K562 (cell line): ENCODE data around the gene ZSCAN2. TPM values are rescaled to one million over a fixed set of nuclear protein-coding genes. Genes with fewer than 3 reads are reported as not detected.

Source experiments
- AFF4 ChIP-seq: sonication (generic); formaldehyde crosslinking; IDR thresholded peaks from 2 replicates; pipeline ENCODE4 v1.8.0; 2023; ENCODE audit warnings: mild to moderate bottlenecking, missing genetic modification reagents
- CBX1 ChIP-seq: sonication (generic); IDR thresholded peaks from 2 replicates; pipeline ENCODE4 v1.6.1; 2016; ENCODE audit warnings: antibody characterized with exemption, low read depth, mild to moderate bottlenecking
- CHCHD3 ChIP-seq: fragments of 250-450 bp; sonication (Bioruptor Pico); IDR thresholded peaks from 2 replicates; pipeline ENCODE4 v2.1.2; 2022; ENCODE audit warnings: mild to moderate bottlenecking
- ELF2 ChIP-seq: fragments of 250-450 bp; sonication (Bioruptor Pico); IDR thresholded peaks from 2 replicates; pipeline ENCODE4 v1.5.0; 2021; ENCODE audit warnings: mild to moderate bottlenecking
- HNRNPLL ChIP-seq: fragments of 200-400 bp; formaldehyde crosslinking; IDR thresholded peaks from 2 replicates; pipeline ENCODE4 v1.6.1; 2017; ENCODE audit warnings: low read length, low read depth, mild to moderate bottlenecking; ENCODE audit not compliant: poor library complexity, severe bottlenecking
- ILF3 ChIP-seq: fragments of 450-650 bp; IDR thresholded peaks from 2 replicates; pipeline ENCODE4 v1.6.1; 2018; ENCODE audit warnings: antibody characterized with exemption, mild to moderate bottlenecking, moderate library complexity, borderline replicate concordance
- MBD2 ChIP-seq: sonication (generic); IDR thresholded peaks from 2 replicates; pipeline ENCODE4 v1.6.1; 2016; ENCODE audit warnings: low read depth, borderline replicate concordance
- POLR2H ChIP-seq: IDR thresholded peaks from 2 replicates; pipeline ENCODE4 v1.6.1; 2016; ENCODE audit warnings: missing genetic modification characterization, low read depth, mild to moderate bottlenecking, control low read depth, missing compliant biosample characterization, moderate library complexity
- SMC3 ChIP-seq: conservative IDR thresholded peaks from 2 replicates; pipeline ENCODE4 v1.6.1; 2011; ENCODE audit warnings: low read depth, low read length, improper control_type of control experiment; ENCODE audit not compliant: insufficient read depth
- TOE1 ChIP-seq, 2 experiments: fragments of 450-650 bp in 1 of 2; sonication (generic) in 1 of 2; formaldehyde crosslinking in 1 of 2; IDR thresholded peaks; 2 replicates each; pipeline versions ENCODE4 v1.7.1 to v1.8.0; 2016 to 2022; ENCODE audit warnings: borderline replicate concordance in 2 of 2, mild to moderate bottlenecking in 2 of 2, antibody characterized with exemption in 1 of 2, inconsistent platforms in 1 of 2, low read depth in 1 of 2, missing genetic modification reagents in 1 of 2, moderate library complexity in 1 of 2
- ZBTB43 ChIP-seq: sonication (generic); formaldehyde crosslinking; IDR thresholded peaks from 2 replicates; pipeline ENCODE4 v1.8.0; 2023; ENCODE audit warnings: mild to moderate bottlenecking, missing genetic modification reagents
- ZNF766 ChIP-seq: fragments of 200-800 bp; sonication (Bioruptor generic); conservative IDR thresholded peaks from 2 replicates; pipeline ENCODE4 v1.6.1; 2016; ENCODE audit warnings: missing genetic modification characterization, missing compliant biosample characterization
- polyA plus RNA-seq, 8 experiments: library from polyadenylated mRNA; depleted of rRNA in 4 of 8; stranded (reverse) in 5 of 8; unstranded in 3 of 8; fragments of >200 nt; fragmentation: Nextera tagmentation in 2 of 8; fragmentation: Illumina TruSeq in 1 of 8; extraction: Ambion mirVana in 2 of 8; extraction: Trizol in 1 of 8; gene quantifications; 2 replicates each; pipeline versions ENCODE4 v1.2.1 to v1.2.3, GENCODE V29; 2011 to 2014; ENCODE audit warnings: inconsistent platforms in 1 of 8, missing spikeins in 1 of 8
- total RNA-seq, 7 experiments: library from RNA; depleted of rRNA in 6 of 7; stranded (reverse); fragments of >200 nt in 6 of 7; fragmentation: Illumina TruSeq in 2 of 7; extraction: Trizol in 2 of 7; gene quantifications; 2 replicates each; pipeline versions ENCODE4 v1.2.1 to v1.2.3, GENCODE V29; 2011 to 2021; ENCODE audit warnings: low replicate concordance in 1 of 7
- TF ChIP-seq, protein P1 (sequence below): sonication (generic); formaldehyde crosslinking; IDR thresholded peaks from 2 replicates; pipeline ENCODE4 v1.8.1; 2023; ENCODE audit warnings: mild to moderate bottlenecking, missing genetic modification reagents, moderate library complexity
- TF ChIP-seq, protein P2 (sequence below): fragments of 250-450 bp; sonication (Bioruptor Pico); IDR thresholded peaks from 2 replicates; pipeline ENCODE4 v1.9.0; 2021; ENCODE audit warnings: mild to moderate bottlenecking, inconsistent platforms

The ZSCAN2 gene
- total and polyA plus RNA-seq, 9 of the 15 experiments (the other 6 are each of a cell fraction or from before 2014, with no cell fraction given) = 1.7 to 14.2 (median 6.6) TPM

- TF ChIP-seq CHCHD3 (no peak), AFF4 (CRISPR knock-in tag) (0 out of 2 replicates have a peak, but pooled peaks have one; percentile 51), ELF2 (CRISPR knock-in tag) (peak; percentile 85), CBX1 (no peak), ZBTB43 (CRISPR knock-in tag) (0 out of 2 replicates have a peak, but pooled peaks have one; percentile 43), MBD2 (no peak; the same call in 1 of the 2 replicates), ZNF766 (peak; percentile 30; the same call in 1 of the 2 replicates), HNRNPLL (peak; percentile 61), SMC3 (0 out of 2 replicates have a peak, but pooled peaks have one; percentile 17), ILF3 (0 out of 2 replicates have a peak, but pooled peaks have one; percentile 46), POLR2H (tag) (peak; percentile 59; the same call in 1 of the 2 replicates), TOE1 (IDR thresholded peaks at IDR 0.05; ENCODE audit: borderline replicate concordance) (peak; percentile 54; the same call in 1 of the 2 replicates), TOE1 (CRISPR knock-in tag; IDR thresholded peaks at IDR 0.05; ENCODE audit: borderline replicate concordance, low read depth) (0 out of 2 replicates have a peak, but pooled peaks have one; percentile 52)
- TF ChIP-seq, protein P1, sequence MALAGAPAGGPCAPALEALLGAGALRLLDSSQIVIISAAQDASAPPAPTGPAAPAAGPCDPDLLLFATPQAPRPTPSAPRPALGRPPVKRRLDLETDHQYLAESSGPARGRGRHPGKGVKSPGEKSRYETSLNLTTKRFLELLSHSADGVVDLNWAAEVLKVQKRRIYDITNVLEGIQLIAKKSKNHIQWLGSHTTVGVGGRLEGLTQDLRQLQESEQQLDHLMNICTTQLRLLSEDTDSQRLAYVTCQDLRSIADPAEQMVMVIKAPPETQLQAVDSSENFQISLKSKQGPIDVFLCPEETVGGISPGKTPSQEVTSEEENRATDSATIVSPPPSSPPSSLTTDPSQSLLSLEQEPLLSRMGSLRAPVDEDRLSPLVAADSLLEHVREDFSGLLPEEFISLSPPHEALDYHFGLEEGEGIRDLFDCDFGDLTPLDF (CRISPR knock-in tag) = peak; percentile 30; the same call in 1 of the 2 replicates
- TF ChIP-seq, protein P2, sequence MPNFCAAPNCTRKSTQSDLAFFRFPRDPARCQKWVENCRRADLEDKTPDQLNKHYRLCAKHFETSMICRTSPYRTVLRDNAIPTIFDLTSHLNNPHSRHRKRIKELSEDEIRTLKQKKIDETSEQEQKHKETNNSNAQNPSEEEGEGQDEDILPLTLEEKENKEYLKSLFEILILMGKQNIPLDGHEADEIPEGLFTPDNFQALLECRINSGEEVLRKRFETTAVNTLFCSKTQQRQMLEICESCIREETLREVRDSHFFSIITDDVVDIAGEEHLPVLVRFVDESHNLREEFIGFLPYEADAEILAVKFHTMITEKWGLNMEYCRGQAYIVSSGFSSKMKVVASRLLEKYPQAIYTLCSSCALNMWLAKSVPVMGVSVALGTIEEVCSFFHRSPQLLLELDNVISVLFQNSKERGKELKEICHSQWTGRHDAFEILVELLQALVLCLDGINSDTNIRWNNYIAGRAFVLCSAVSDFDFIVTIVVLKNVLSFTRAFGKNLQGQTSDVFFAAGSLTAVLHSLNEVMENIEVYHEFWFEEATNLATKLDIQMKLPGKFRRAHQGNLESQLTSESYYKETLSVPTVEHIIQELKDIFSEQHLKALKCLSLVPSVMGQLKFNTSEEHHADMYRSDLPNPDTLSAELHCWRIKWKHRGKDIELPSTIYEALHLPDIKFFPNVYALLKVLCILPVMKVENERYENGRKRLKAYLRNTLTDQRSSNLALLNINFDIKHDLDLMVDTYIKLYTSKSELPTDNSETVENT (CRISPR knock-in tag) = peak; percentile 56; the same call in 1 of the 2 replicates
These were observed 53.3 kb downstream of the ZSCAN2 start, which contains the start of gene WDR73 (continued) for GRCh38 chr15:84653910-84654688.
